HG03175 (cell line): ENCODE data around the gene GRIK5.

Experiments used
- ATAC-seq: cut with Tn5 transposase; IDR thresholded peaks from one replicate; pipeline ENCODE4 v1.9.1; 2021; ENCODE audit warnings: mild to moderate bottlenecking, moderate library complexity; ENCODE audit not compliant: unreplicated experiment

Gene GRIK5

DNA sequence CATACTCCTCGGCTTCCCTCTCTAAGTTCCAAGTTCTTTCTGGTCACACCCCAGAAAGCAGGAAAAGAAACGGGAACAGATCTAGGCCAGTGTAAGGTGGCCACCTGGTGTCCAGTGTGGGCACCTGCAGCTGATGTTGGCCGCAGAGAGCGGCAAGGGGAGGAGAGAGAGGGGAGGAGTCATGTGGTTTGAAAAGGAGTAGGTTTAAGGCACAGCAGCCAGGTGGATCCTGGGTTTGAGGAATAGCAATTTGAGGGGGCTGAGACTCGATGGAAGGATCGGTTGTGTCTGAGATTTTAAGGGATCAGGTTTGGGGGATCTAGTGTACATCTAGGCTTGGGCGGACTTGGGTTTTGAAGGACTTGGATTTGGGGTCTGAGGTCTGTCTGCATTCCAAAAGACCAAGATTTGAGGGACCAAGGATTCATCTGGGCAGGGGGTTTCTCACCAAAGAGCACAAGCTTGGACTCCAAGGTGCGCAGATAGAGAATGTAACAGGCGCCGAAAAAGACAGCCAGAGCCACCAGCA is 112.1 kb downstream of the GRIK5 start:
- ATAC-seq: no peak

DNA sequence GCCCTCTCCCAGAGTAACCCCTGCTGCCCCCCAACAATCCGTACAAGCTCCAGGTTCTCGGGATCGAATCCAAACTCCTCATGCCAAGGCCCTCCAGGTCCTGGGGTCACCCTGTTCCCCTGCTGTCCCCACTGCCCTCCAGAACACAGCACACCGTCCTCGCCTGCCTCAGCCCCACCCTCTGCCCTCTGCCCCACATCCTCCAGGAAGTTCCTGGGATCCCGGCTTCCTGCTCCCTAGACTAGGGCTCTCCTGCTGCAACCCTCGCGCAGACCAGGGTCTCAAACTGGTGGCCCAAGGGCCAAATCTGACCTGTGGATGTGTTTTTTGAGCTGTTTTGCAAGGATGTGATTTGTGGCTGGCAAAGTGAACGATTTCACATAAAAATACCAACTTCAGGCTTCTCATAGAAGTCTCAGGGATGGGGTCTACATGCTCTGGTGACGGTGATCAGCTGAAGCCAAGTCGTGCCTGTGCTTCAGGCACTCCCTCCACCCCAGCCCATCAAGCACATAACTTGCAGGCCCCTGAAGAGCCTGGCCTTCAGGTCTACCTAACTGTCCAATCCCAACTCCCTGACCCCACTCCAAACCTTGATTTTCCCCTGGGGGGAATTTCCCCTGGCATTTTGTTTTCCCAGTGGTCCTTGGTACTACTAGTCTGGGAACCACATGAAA is 112.7 kb downstream of the GRIK5 start:
- ATAC-seq: no peak

DNA sequence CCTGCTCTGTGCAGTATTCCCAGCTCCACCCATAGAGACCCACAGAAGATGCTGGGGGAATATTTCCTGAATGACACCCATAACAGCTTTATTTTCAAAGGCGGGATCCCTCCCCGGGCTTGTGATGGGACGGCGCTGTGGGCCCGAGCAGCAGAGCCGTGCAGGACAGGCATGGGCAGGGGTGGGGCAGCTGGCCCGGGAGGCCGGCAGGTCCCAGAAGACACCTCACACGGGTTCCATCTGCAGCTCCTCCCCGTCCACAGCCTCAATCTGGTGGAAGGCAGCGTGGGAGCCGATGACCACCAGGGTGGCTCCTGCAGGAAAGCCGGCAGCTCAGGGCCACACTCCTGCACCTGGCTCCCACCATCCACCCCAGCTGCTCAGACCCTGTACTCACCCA is 113.4 kb downstream of the GRIK5 start:
- no peak for ATAC-seq

DNA sequence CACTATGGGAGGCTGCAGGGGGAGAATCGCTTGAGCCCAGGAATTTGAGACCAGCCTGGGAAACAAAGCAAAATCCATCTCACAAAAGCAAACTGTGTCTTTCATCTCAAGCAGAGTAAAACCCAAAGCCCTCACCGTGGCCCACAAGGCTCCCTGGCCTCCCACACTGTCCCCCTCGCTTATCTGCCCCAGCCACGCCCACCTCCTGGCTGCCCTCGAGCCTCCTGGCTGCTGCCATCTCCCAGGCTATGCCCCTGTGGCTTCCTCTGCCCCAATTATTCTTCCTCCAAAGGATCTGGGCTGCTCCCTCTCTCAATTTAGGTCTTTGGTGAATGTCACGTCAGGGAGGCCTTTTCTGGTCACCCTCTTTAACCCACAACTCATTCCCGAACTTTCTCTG is 114.5 kb downstream of the GRIK5 start:
- no peak for ATAC-seq

DNA sequence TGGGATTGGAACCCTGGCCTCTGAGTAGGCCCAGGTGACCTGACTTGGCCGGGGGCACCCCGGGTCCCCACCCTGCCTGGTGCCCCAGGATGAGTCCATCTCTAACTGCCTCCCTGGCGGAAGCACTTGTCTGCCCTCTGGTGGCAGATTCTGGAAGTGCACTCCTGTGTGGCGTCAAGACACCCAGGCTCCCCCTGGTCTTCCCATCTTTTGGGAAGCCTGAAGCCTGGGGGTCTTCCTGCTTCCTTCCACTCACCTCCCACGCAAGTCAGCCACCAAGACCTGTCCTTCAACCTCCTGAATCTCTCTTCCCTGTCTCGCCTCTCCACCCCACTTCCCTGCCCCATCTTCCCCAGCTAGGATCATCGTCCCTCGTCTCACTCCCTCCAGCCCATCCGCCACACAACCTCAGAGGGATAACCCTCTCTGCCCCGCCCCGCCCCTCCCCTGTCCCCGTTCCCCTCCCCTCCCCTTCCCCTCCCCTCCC is 118.3 kb downstream of the GRIK5 start:
- ATAC-seq: no peak
